Measurements from ENCODE around the gene FAM181B.
"Not testable (repeated sequence)": the region's sequence is repeated elsewhere in the genome, so short reads cannot be mapped to it uniquely, and the experiment has no call there.

The FAM181B gene

GRCh38 chr11:82720267-82721065 is 13.2 kb downstream of the FAM181B start:
- no peak overlapping the region for H3K4me3 ChIP-seq
- in situ Hi-C loops (cut with MboI; ENCODE audit: low sequenced_read_pairs) = loop anchor here (5.0 to 25.0 kb wide), 2 partner anchors 147 to 1092 kb away; no protein-coding TSS in a partner anchor
- no peaks in the 10 kb centered on the region for H3K4me1 ChIP-seq
- H3K36me3 ChIP-seq (replicated peaks) = no peaks in the 10 kb centered on the region
- no peaks in the 10 kb centered on the region for H3K9me3 ChIP-seq
- no peak for DNase-seq (ENCODE audit: low spot score in 2 of 2)
- H3K27me3 ChIP-seq (ENCODE audit: low read depth) = 0 out of 2 replicates have a peak, but pooled peaks cover 3% of the 10 kb centered on the region

- in situ Hi-C loops (cut with MboI; ENCODE audit: low sequenced_read_pairs) = loop anchor here (5.0 to 25.0 kb wide), 2 partner anchors 148 to 1093 kb away; no protein-coding TSS in a partner anchor
- Histone ChIP-seq H3K27me3 (ENCODE audit: low read depth) (0 out of 2 replicates have a peak, but pooled peaks cover 3% of the 10 kb centered on the region), H3K36me3 (replicated peaks) (no peaks in the 10 kb centered on the region), H3K4me1 (no peaks in the 10 kb centered on the region), H3K4me3 (no peak overlapping the region), H3K9me3 (no peaks in the 10 kb centered on the region)
- no peak for DNase-seq (ENCODE audit: low spot score in 2 of 2)
Observed at GRCh38 chr11:82719361-82720105, 14.1 kb downstream of the FAM181B start.

- Histone ChIP-seq H3K27me3 (ENCODE audit: low read depth) (peaks cover 5% of the 10 kb centered on the region; the same call in 1 of the 2 replicates), H3K4me3 (no peak overlapping the region), H3K9me3 (no peaks in the 10 kb centered on the region), H3K4me1 (no peaks in the 10 kb centered on the region), H3K36me3 (replicated peaks) (no peaks in the 10 kb centered on the region)
- DNase-seq (ENCODE audit: low spot score in 2 of 2) = no peak
- in situ Hi-C loops (cut with MboI; ENCODE audit: low sequenced_read_pairs) = loop anchor here (25.0 kb wide), 1 partner anchor 1093 kb away; no protein-coding TSS in a partner anchor
Observed at GRCh38 chr11:82718821-82719220, 14.8 kb downstream of the FAM181B start.

GRCh38 chr11:82718307-82718706 is 15.4 kb downstream of the FAM181B start:
- Histone ChIP-seq H3K9me3 (no peaks in the 10 kb centered on the region), H3K27me3 (ENCODE audit: low read depth) (peaks cover 9% of the 10 kb centered on the region; the same call in 1 of the 2 replicates)
- DNase-seq (ENCODE audit: low spot score in 2 of 2) = peak; percentile 51 to 69

GRCh38 chr11:82714346-82715174 is 19.1 kb downstream of the FAM181B start:
- no peak overlapping the region for H3K4me3 ChIP-seq
- in situ Hi-C loops (cut with MboI; ENCODE audit: low sequenced_read_pairs) = loop anchor here (25.0 kb wide), 1 partner anchor 1098 kb away; no protein-coding TSS in a partner anchor
- H3K27me3 ChIP-seq (ENCODE audit: low read depth) = peaks cover 17% of the 10 kb centered on the region
- DNase-seq (ENCODE audit: low spot score in 2 of 2) = no peak
- no peaks in the 10 kb centered on the region for H3K4me1 ChIP-seq
- H3K36me3 ChIP-seq (replicated peaks) = no peaks in the 10 kb centered on the region
- no peaks in the 10 kb centered on the region for H3K9me3 ChIP-seq

More at GRCh38 chr11:82718307-82718706, 15.4 kb downstream of the FAM181B start:
- in situ Hi-C loops (cut with MboI; ENCODE audit: low sequenced_read_pairs) = loop anchor here (25.0 kb wide), 1 partner anchor 1094 kb away; no protein-coding TSS in a partner anchor
- Histone ChIP-seq H3K4me3 (no peak overlapping the region), H3K36me3 (replicated peaks) (no peaks in the 10 kb centered on the region), H3K4me1 (no peaks in the 10 kb centered on the region)

GRCh38 chr11:82711648-82712047 is 22.0 kb downstream of the FAM181B start:
- Histone ChIP-seq H3K9me3 (no peaks in the 10 kb centered on the region), H3K27me3 (ENCODE audit: low read depth) (peaks cover 17% of the 10 kb centered on the region), H3K36me3 (replicated peaks) (no peaks in the 10 kb centered on the region), H3K4me1 (no peaks in the 10 kb centered on the region), H3K4me3 (no peak overlapping the region)
- DNase-seq (ENCODE audit: low spot score in 2 of 2) = no peak
- in situ Hi-C loops (cut with MboI; ENCODE audit: low sequenced_read_pairs) = loop anchor here (25.0 kb wide), 1 partner anchor 1101 kb away; no protein-coding TSS in a partner anchor

GRCh38 chr11:82703796-82704195 is 29.9 kb downstream of the FAM181B start:
- Histone ChIP-seq H3K4me1 (no peaks in the 10 kb centered on the region), H3K27me3 (ENCODE audit: low read depth) (peaks cover 3% of the 10 kb centered on the region), H3K9me3 (no peaks in the 10 kb centered on the region), H3K36me3 (replicated peaks) (no peaks in the 10 kb centered on the region), H3K4me3 (no peak overlapping the region)
- DNase-seq (ENCODE audit: low spot score in 2 of 2) = no peak
- in situ Hi-C loops (cut with MboI; ENCODE audit: low sequenced_read_pairs) = loop anchor here (25.0 kb wide), 1 partner anchor 1109 kb away; no protein-coding TSS in a partner anchor

- in situ Hi-C loops (cut with MboI; ENCODE audit: low sequenced_read_pairs) = loop anchor here (25.0 kb wide), 1 partner anchor 1109 kb away; no protein-coding TSS in a partner anchor
- no peaks in the 10 kb centered on the region for H3K9me3 ChIP-seq
- no peaks in the 10 kb centered on the region for H3K4me1 ChIP-seq
- no peak overlapping the region for H3K4me3 ChIP-seq
- no peaks in the 10 kb centered on the region for H3K36me3 ChIP-seq (replicated peaks)
- peaks cover 3% of the 10 kb centered on the region for H3K27me3 ChIP-seq (ENCODE audit: low read depth)
- no peak for DNase-seq (ENCODE audit: low spot score in 2 of 2)
Observed at GRCh38 chr11:82703226-82703625, 30.4 kb downstream of the FAM181B start.

- DNase-seq (ENCODE audit: low spot score in 2 of 2) = peak; percentile 45 to 69
- in situ Hi-C loops (cut with MboI; ENCODE audit: low sequenced_read_pairs) = loop anchor here (25.0 kb wide), 1 partner anchor 1110 kb away; no protein-coding TSS in a partner anchor
- peaks cover 3% of the 10 kb centered on the region for H3K27me3 ChIP-seq (ENCODE audit: low read depth)
- H3K36me3 ChIP-seq (replicated peaks) = no peaks in the 10 kb centered on the region
- H3K9me3 ChIP-seq = no peaks in the 10 kb centered on the region
- no peak overlapping the region for H3K4me3 ChIP-seq
- no peaks in the 10 kb centered on the region for H3K4me1 ChIP-seq
Observed at GRCh38 chr11:82701847-82702520, 31.7 kb downstream of the FAM181B start.

- in situ Hi-C loops (cut with MboI; ENCODE audit: low sequenced_read_pairs) = loop anchor here (25.0 kb wide), 2 partner anchors 386 to 1061 kb away; no protein-coding TSS in a partner anchor
Observed at GRCh38 chr11:82698576-82699352, 34.9 kb downstream of the FAM181B start.

GRCh38 chr11:82692981-82693380 is 40.7 kb downstream of the FAM181B start:
- Histone ChIP-seq H3K27me3 (ENCODE audit: low read depth) (no peaks in the 10 kb centered on the region; the same call in 1 of the 2 replicates), H3K36me3 (replicated peaks) (no peaks in the 10 kb centered on the region), H3K4me3 (no peak overlapping the region), H3K4me1 (peaks cover 19% of the 10 kb centered on the region), H3K9me3 (no peaks in the 10 kb centered on the region)
- peak in 1 of 2 experiments; percentile 92 for DNase-seq (ENCODE audit: low spot score in 2 of 2)
- in situ Hi-C loops (cut with MboI; ENCODE audit: low sequenced_read_pairs) = loop anchor here (25.0 kb wide), 2 partner anchors 381 to 1056 kb away; no protein-coding TSS in a partner anchor

More at GRCh38 chr11:82698576-82699352, 34.9 kb downstream of the FAM181B start:
- Histone ChIP-seq H3K9me3 (no peaks in the 10 kb centered on the region), H3K36me3 (replicated peaks) (no peaks in the 10 kb centered on the region), H3K4me1 (peaks cover under 1% of the 10 kb centered on the region), H3K27me3 (ENCODE audit: low read depth) (no peaks in the 10 kb centered on the region; the same call in 1 of the 2 replicates), H3K4me3 (no peak overlapping the region)
- no peak for DNase-seq (ENCODE audit: low spot score in 2 of 2)

GRCh38 chr11:82689347-82689746 is 44.3 kb downstream of the FAM181B start:
- DNase-seq (ENCODE audit: low spot score in 2 of 2); H3K4me3 ChIP-seq; H3K9me3 ChIP-seq; H3K36me3 ChIP-seq (replicated peaks); H3K27me3 ChIP-seq (ENCODE audit: low read depth): not testable (repeated sequence)
- in situ Hi-C loops (cut with MboI; ENCODE audit: low sequenced_read_pairs) = loop anchor here (25.0 kb wide), 2 partner anchors 377 to 1052 kb away; no protein-coding TSS in a partner anchor
- H3K4me1 ChIP-seq = peaks cover 19% of the 10 kb centered on the region
